Neuronal stem cell (in vitro differentiated cells): ENCODE data around the gene PPM1L.

ENCODE experiments used
- DNase-seq: peaks from one replicate; pipeline ENCODE4 v3.0.0-alpha.2; 2013; ENCODE audit warnings: low spot score
- H2AFZ ChIP-seq: one replicate; pipeline ENCODE4 v1.6.1; 2013; ENCODE audit warnings: mild to moderate bottlenecking, low read length, inconsistent platforms
- H2AK5ac ChIP-seq: 2 replicates; pipeline ENCODE4 v1.6.1; 2013; ENCODE audit warnings: low read depth, mild to moderate bottlenecking, inconsistent platforms, low read length, moderate library complexity, mixed read lengths
- H2BK120ac ChIP-seq: 2 replicates; pipeline ENCODE4 v1.6.1; 2013; ENCODE audit warnings: low read depth, mild to moderate bottlenecking, inconsistent platforms, low read length, moderate library complexity, mixed read lengths
- H2BK12ac ChIP-seq: one replicate; pipeline ENCODE4 v1.6.1; 2013; ENCODE audit warnings: low read length, inconsistent platforms
- H2BK15ac ChIP-seq: 2 replicates; pipeline ENCODE4 v1.6.1; 2013; ENCODE audit warnings: mild to moderate bottlenecking, low read length, inconsistent platforms, mixed read lengths
- H2BK5ac ChIP-seq: one replicate; pipeline ENCODE4 v1.6.1; 2013; ENCODE audit warnings: inconsistent platforms, mild to moderate bottlenecking, low read length, moderate library complexity
- H3K14ac ChIP-seq: one replicate; pipeline ENCODE4 v1.6.1; 2013; ENCODE audit warnings: low read length, inconsistent platforms
- H3K18ac ChIP-seq: 2 replicates; pipeline ENCODE4 v1.6.1; 2013; ENCODE audit warnings: low read length, inconsistent platforms
- H3K23ac ChIP-seq: 2 replicates; pipeline ENCODE4 v1.6.1; 2013; ENCODE audit warnings: low read depth, mild to moderate bottlenecking, mixed read lengths, low read length, inconsistent platforms; ENCODE audit not compliant: poor library complexity
- H3K27ac ChIP-seq: replicated peaks from 3 replicates; pipeline ENCODE4 v1.5.1; 2013; ENCODE audit warnings: low read length, inconsistent platforms
- H3K27me3 ChIP-seq, 3 experiments: 2 replicates each; pipeline ENCODE4 v1.6.1; 2013; ENCODE audit warnings: low read length in 3 of 3, mild to moderate bottlenecking in 2 of 3, inconsistent platforms in 1 of 3, low read depth in 1 of 3, mixed read lengths in 1 of 3, moderate library complexity in 1 of 3; ENCODE audit not compliant: control insufficient read depth in 3 of 3, insufficient read depth in 3 of 3
- H3K36me3 ChIP-seq, 2 donors: replicated peaks in 1 of 2; 2 replicates each; pipeline ENCODE4 v1.6.1; 2013; ENCODE audit warnings: low read length in 2 of 2; ENCODE audit not compliant: control insufficient read depth in 2 of 2, insufficient read depth in 2 of 2
- H3K4ac ChIP-seq: 2 replicates; pipeline ENCODE4 v1.6.1; 2013; ENCODE audit warnings: inconsistent platforms, mild to moderate bottlenecking, low read length, moderate library complexity
- H3K4me1 ChIP-seq, 2 donors: 1 replicate in 1 of 2; 2 replicates in 1 of 2; pipeline ENCODE4 v1.6.1; 2013; ENCODE audit warnings: low read length in 2 of 2, low read depth in 1 of 2; ENCODE audit not compliant: control insufficient read depth in 2 of 2, insufficient read depth in 1 of 2
- H3K4me2 ChIP-seq: one replicate; pipeline ENCODE4 v1.6.1; 2013; ENCODE audit warnings: mild to moderate bottlenecking, low read length, inconsistent platforms; ENCODE audit not compliant: insufficient read depth, poor library complexity, severe bottlenecking
- H3K4me3 ChIP-seq, 2 donors: 2 replicates each; pipeline ENCODE4 v1.5.1; 2013; ENCODE audit warnings: low read length in 2 of 2, mild to moderate bottlenecking in 2 of 2, inconsistent platforms in 1 of 2, moderate library complexity in 1 of 2
- H3K79me1 ChIP-seq: one replicate; pipeline ENCODE4 v1.6.1; 2013; ENCODE audit warnings: low read depth, mild to moderate bottlenecking, inconsistent platforms, low read length, moderate library complexity
- H3K9ac ChIP-seq: one replicate; pipeline ENCODE4 v1.6.1; 2013; ENCODE audit warnings: mild to moderate bottlenecking, low read depth, low read length, inconsistent platforms; ENCODE audit not compliant: poor library complexity
- H3K9me3 ChIP-seq, 2 donors: replicated peaks in 1 of 2; 2 replicates each; pipeline versions ENCODE3 to v1.6.1; 2013; ENCODE audit warnings: low read length in 2 of 2, mild to moderate bottlenecking in 2 of 2, inconsistent platforms in 1 of 2, low read depth in 1 of 2, mixed read lengths in 1 of 2, moderate library complexity in 1 of 2; ENCODE audit not compliant: control insufficient read depth in 2 of 2, insufficient read depth in 1 of 2
- H4K8ac ChIP-seq: one replicate; pipeline ENCODE4 v1.6.1; 2013; ENCODE audit warnings: low read depth, mild to moderate bottlenecking, inconsistent platforms, low read length, moderate library complexity
- H4K91ac ChIP-seq: one replicate; pipeline ENCODE4 v1.6.1; 2013; ENCODE audit warnings: low read length, low read depth, mild to moderate bottlenecking, inconsistent platforms; ENCODE audit not compliant: poor library complexity
- WGBS, 2 donors: extraction: QIAGEN DNeasy Blood & Tissue Kit; methylation state at CpG; one replicate each; pipeline ENCODE4 v1.1.7; 2013; ENCODE audit warnings: missing lambda C conversion rate in 2 of 2, mixed read lengths in 1 of 2; ENCODE audit not compliant: insufficient read length in 2 of 2, insufficient replicate concordance in 1 of 2; ENCODE audit errors: extremely low coverage in 2 of 2; 5-methylcytosine and 5-hydroxymethylcytosine counted together

The PPM1L gene

GRCh38 chr3:161025911-161026310, 269.9 kb downstream of the PPM1L start:
- Histone ChIP-seq H2BK120ac (no peak overlapping the region), H3K4me3 (no peak overlapping the region), H2BK12ac (no peak overlapping the region), H3K4ac (no peak overlapping the region), H3K18ac (no peak overlapping the region), H3K14ac (no peak overlapping the region), H4K91ac (no peak overlapping the region), H3K9me3 (peaks cover 0 to 14% of the 10 kb centered on the region in 2 donors), H3K27ac (no peak overlapping the region), H3K4me2 (no peak overlapping the region), H3K27me3 (no peaks in the 10 kb centered on the region), H2BK5ac (no peak overlapping the region), H2BK15ac (no peak overlapping the region), H2AK5ac (no peak overlapping the region), H2AFZ (no peak overlapping the region), H3K9ac (no peak overlapping the region), H3K79me1 (no peaks in the 10 kb centered on the region), H4K8ac (no peak overlapping the region), H3K4me1 (peaks cover 0 to 1% of the 10 kb centered on the region in 2 donors), H3K23ac (no peak overlapping the region), H3K36me3 (no peaks in the 10 kb centered on the region)
- no CpG with 5 or more reads among the region's 1 CpG for WGBS, 2 donors
- DNase-seq: no peak

- H2AK5ac ChIP-seq: no peak overlapping the region
- no peak overlapping the region for H3K18ac ChIP-seq
- H3K9ac ChIP-seq: no peak overlapping the region
- peaks cover 0 to 1% of the 10 kb centered on the region in 2 donors for H3K4me1 ChIP-seq
- H2AFZ ChIP-seq: no peak overlapping the region
- H4K91ac ChIP-seq: no peak overlapping the region
- WGBS, 2 donors: no CpG with 5 or more reads among the region's 6 CpGs
- H3K4ac ChIP-seq: no peak overlapping the region
- H3K36me3 ChIP-seq: no peaks in the 10 kb centered on the region
- H3K27me3 ChIP-seq: no peaks in the 10 kb centered on the region
- H3K23ac ChIP-seq: no peak overlapping the region
- no peak overlapping the region for H3K14ac ChIP-seq
- H3K4me2 ChIP-seq: no peak overlapping the region
- H2BK5ac ChIP-seq: no peak overlapping the region
- H2BK15ac ChIP-seq: no peak overlapping the region
- H3K4me3 ChIP-seq: no peak overlapping the region
- H3K27ac ChIP-seq: no peak overlapping the region
- DNase-seq: no peak
- H2BK12ac ChIP-seq: no peak overlapping the region
- H3K9me3 ChIP-seq: peaks cover 0 to 14% of the 10 kb centered on the region in 2 donors
- H4K8ac ChIP-seq: no peak overlapping the region
- no peak overlapping the region for H2BK120ac ChIP-seq
- H3K79me1 ChIP-seq: no peaks in the 10 kb centered on the region
These were observed 270.8 kb downstream of the PPM1L start for GRCh38 chr3:161026612-161027510.

GRCh38 chr3:161028555-161029153, 272.6 kb downstream of the PPM1L start:
- no peak for DNase-seq
- H3K79me1 ChIP-seq: no peaks in the 10 kb centered on the region

GRCh38 chr3:161031134-161031533, 275.1 kb downstream of the PPM1L start:
- no peak overlapping the region for H2BK12ac ChIP-seq
- no peaks in the 10 kb centered on the region for H3K79me1 ChIP-seq

More at GRCh38 chr3:161028555-161029153, 272.6 kb downstream of the PPM1L start:
- no peak overlapping the region for H3K23ac ChIP-seq
- H3K18ac ChIP-seq: no peak overlapping the region
- H3K4me1 ChIP-seq: peaks cover 0 to 1% of the 10 kb centered on the region in 2 donors
- no peaks in the 10 kb centered on the region for H3K36me3 ChIP-seq
- peaks cover 0 to 5% of the 10 kb centered on the region in 2 donors for H3K9me3 ChIP-seq
- H2BK15ac ChIP-seq: no peak overlapping the region
- H2AFZ ChIP-seq: no peak overlapping the region
- no peak overlapping the region for H3K14ac ChIP-seq
- H3K27me3 ChIP-seq: no peaks in the 10 kb centered on the region
- H2BK120ac ChIP-seq: no peak overlapping the region
- no peak overlapping the region for H3K4me2 ChIP-seq
- H3K4ac ChIP-seq: no peak overlapping the region
- no peak overlapping the region for H3K27ac ChIP-seq
- no peak overlapping the region for H2BK12ac ChIP-seq
- H4K91ac ChIP-seq: no peak overlapping the region
- WGBS, 2 donors: no CpG with 5 or more reads among the region's 5 CpGs
- no peak overlapping the region for H2BK5ac ChIP-seq
- no peak overlapping the region for H3K9ac ChIP-seq
- H4K8ac ChIP-seq: no peak overlapping the region
- no peak overlapping the region for H3K4me3 ChIP-seq
- H2AK5ac ChIP-seq: no peak overlapping the region

More at GRCh38 chr3:161031134-161031533, 275.1 kb downstream of the PPM1L start:
- no peak overlapping the region for H3K18ac ChIP-seq
- peaks cover 0 to 2% of the 10 kb centered on the region in 2 donors for H3K9me3 ChIP-seq
- H2BK5ac ChIP-seq: no peak overlapping the region
- no peak overlapping the region for H2BK15ac ChIP-seq
- H4K91ac ChIP-seq: no peak overlapping the region
- H2AFZ ChIP-seq: no peak overlapping the region
- no peak overlapping the region for H3K4ac ChIP-seq
- no peak overlapping the region for H4K8ac ChIP-seq
- H3K36me3 ChIP-seq: no peaks in the 10 kb centered on the region
- H3K14ac ChIP-seq: no peak overlapping the region
- no CpG with 5 or more reads among the region's 1 CpG for WGBS, 2 donors
- H3K9ac ChIP-seq: no peak overlapping the region
- no peak overlapping the region for H2BK120ac ChIP-seq
- H3K27ac ChIP-seq: no peak overlapping the region
- no peak overlapping the region for H3K4me3 ChIP-seq
- no peak for DNase-seq
- no peak overlapping the region for H3K4me2 ChIP-seq
- H2AK5ac ChIP-seq: no peak overlapping the region
- peaks cover 0 to 1% of the 10 kb centered on the region in 2 donors for H3K4me1 ChIP-seq
- H3K27me3 ChIP-seq: no peaks in the 10 kb centered on the region
- H3K23ac ChIP-seq: no peak overlapping the region
